Right cardiac atrium (tissue), 5 donors: Measurements from ENCODE around the gene HSDL1. TPM values are rescaled to one million over a fixed set of nuclear protein-coding genes. Genes with fewer than 3 reads are reported as not detected.

Experiments
- ATAC-seq, 2 donors: fragments of 200-7000 bp; cut with Tn5 transposase; one replicate each; pipeline versions ENCODE4 v1.8.0 to v1.9.1; 2020; ENCODE audit warnings: moderate library complexity in 2 of 2, mild to moderate bottlenecking in 1 of 2
- DNase-seq, 3 donors: peaks; one replicate each; pipeline ENCODE4 v3.0.0-alpha.2; 2020
- H3K27ac ChIP-seq: one replicate; pipeline ENCODE4 v1.5.1; 2013; ENCODE audit warnings: mild to moderate bottlenecking, low read length, control low read depth, moderate library complexity
- H3K27me3 ChIP-seq: one replicate; pipeline ENCODE4 v1.6.1; 2013; ENCODE audit not compliant: control insufficient read depth, insufficient read depth
- H3K4me1 ChIP-seq: one replicate; pipeline ENCODE4 v1.6.1; 2013; ENCODE audit warnings: low read length; ENCODE audit not compliant: control insufficient read depth, insufficient read depth
- H3K4me3 ChIP-seq: one replicate; pipeline ENCODE4 v1.5.1; 2013; ENCODE audit warnings: low read length, control low read depth
- H3K9me3 ChIP-seq: one replicate; pipeline ENCODE4 v1.6.1; 2013; ENCODE audit warnings: low read length; ENCODE audit not compliant: control insufficient read depth
- WGBS: extraction: QIAGEN DNeasy Blood & Tissue Kit; methylation state at CpG from one replicate; pipeline ENCODE4 v1.1.7; 2013; 5-methylcytosine and 5-hydroxymethylcytosine counted together
- intact Hi-C, 4 donors: fragments of 100-400 bp; cut with DNase I; formaldehyde crosslinking; loops; one replicate each; pipeline versions ENCODE4 v1.11.0 to v1.14.0; 2022 to 2023
- polyA plus RNA-seq: library from polyadenylated mRNA; stranded (reverse); fragments of 200-250 nt; gene quantifications from one replicate; pipeline ENCODE4 v1.2.3, GENCODE V29; 2013
- total RNA-seq, 4 donors: library from RNA; stranded (reverse); fragmentation: NEBNext Ultra II Directional; extraction: Animal tissue kit (Norgen Biotek cat#: 25700); gene quantifications; one replicate each; pipeline ENCODE4 v1.2.1, GENCODE V29; 2021
- donor health status: healthy with polysubstance abuse.
- donor health status: DM: no; HTN: yes; CAD: no.
- donor health status: DM: no; HTN: no; CAD: no.
- donor health status: DM: no; HTN: yes; CAD: no; lungs with severe emphysema.
- donor health status: DM: yes; HTN: yes; CAD: no.

The HSDL1 gene
- total and polyA plus RNA-seq, 5 donors, result 15.0 to 34.8 (median 23.1) TPM

- Histone ChIP-seq H3K9me3 (no peaks in the 10 kb centered on the region), H3K27me3 (no peaks in the 10 kb centered on the region), H3K4me3 (no peak overlapping the region), H3K4me1 (no peaks in the 10 kb centered on the region), H3K27ac (peak overlapping the region; percentile 30)
- ATAC-seq, result peak; percentile 28 to 56
- DNase-seq, result peak in 2 of 3 donors; percentile 57 to 78
- whole genome bisulfite sequencing, result 76% methylated on average over 15 of the region's 15 CpGs
- intact Hi-C loops, result loop anchor here in 1 of 4 donors (10.0 kb wide), 2 partner anchors 86 to 396 kb away; no protein-coding TSS in a partner anchor
Measured at GRCh38 chr16:84088695-84089395, 56.1 kb downstream of the HSDL1 start.

GRCh38 chr16:84087466-84088151 is 57.4 kb downstream of the HSDL1 start:
- Histone ChIP-seq H3K27me3 (no peaks in the 10 kb centered on the region), H3K4me1 (no peaks in the 10 kb centered on the region), H3K27ac (peak overlapping the region; percentile 28), H3K4me3 (no peak overlapping the region), H3K9me3 (no peaks in the 10 kb centered on the region)
- peak in 2 of 3 donors; percentile 26 to 32 for DNase-seq
- intact Hi-C loops, result loop anchor here in 1 of 4 donors (10.0 kb wide), 2 partner anchors 87 to 397 kb away; no protein-coding TSS in a partner anchor
- WGBS, result 72% methylated on average over 11 of the region's 11 CpGs
- ATAC-seq, result peak; percentile 9 to 38

- ATAC-seq (no peak), DNase-seq (no peak)
- intact Hi-C loops, result loop anchor here in 1 of 4 donors (10.0 kb wide), 2 partner anchors 88 to 398 kb away; no protein-coding TSS in a partner anchor
- peak overlapping the region; percentile 87 for H3K27ac ChIP-seq
- WGBS, result 65% methylated on average over 12 of the region's 12 CpGs
- H3K9me3 ChIP-seq, result no peaks in the 10 kb centered on the region
- no peak overlapping the region for H3K4me3 ChIP-seq
- no peaks in the 10 kb centered on the region for H3K4me1 ChIP-seq
- no peaks in the 10 kb centered on the region for H3K27me3 ChIP-seq
Measured at GRCh38 chr16:84087001-84087400, 58.0 kb downstream of the HSDL1 start.

GRCh38 chr16:84086341-84086740 is 58.6 kb downstream of the HSDL1 start:
- intact Hi-C loops, result loop anchor here in 1 of 4 donors (10.0 kb wide), 2 partner anchors 88 to 398 kb away; no protein-coding TSS in a partner anchor
- Histone ChIP-seq H3K9me3 (no peaks in the 10 kb centered on the region), H3K4me3 (no peak overlapping the region), H3K4me1 (no peaks in the 10 kb centered on the region), H3K27ac (peak overlapping the region; percentile 31), H3K27me3 (no peaks in the 10 kb centered on the region)
- ATAC-seq (peak; percentile 85 to 90), DNase-seq (peak; percentile 69 to 85 (median 83))
- 46% methylated on average over 11 of the region's 11 CpGs for WGBS

- ATAC-seq (no peak), DNase-seq (no peak)
- no peaks in the 10 kb centered on the region for H3K27me3 ChIP-seq
- no peaks in the 10 kb centered on the region for H3K4me1 ChIP-seq
- WGBS, result 25% methylated on average over 6 of the region's 6 CpGs
- no peaks in the 10 kb centered on the region for H3K9me3 ChIP-seq
- intact Hi-C loops, result loop anchor here in 1 of 4 donors (10.0 kb wide), 2 partner anchors 89 to 399 kb away; no protein-coding TSS in a partner anchor
- peak overlapping the region; percentile 31 for H3K27ac ChIP-seq
- H3K4me3 ChIP-seq, result no peak overlapping the region
Measured at GRCh38 chr16:84085773-84086172, 59.2 kb downstream of the HSDL1 start.

GRCh38 chr16:84085271-84085667 is 59.7 kb downstream of the HSDL1 start:
- Histone ChIP-seq H3K4me1 (peaks cover 3% of the 10 kb centered on the region), H3K9me3 (no peaks in the 10 kb centered on the region), H3K4me3 (no peak overlapping the region), H3K27ac (no peak overlapping the region), H3K27me3 (no peaks in the 10 kb centered on the region)
- ATAC-seq (no peak), DNase-seq (no peak)
- 84% methylated on average over 8 of the region's 8 CpGs for WGBS
- intact Hi-C loops, result loop anchor here in 1 of 4 donors (10.0 kb wide), 2 partner anchors 90 to 400 kb away; no protein-coding TSS in a partner anchor

GRCh38 chr16:84084570-84085270 is 60.3 kb downstream of the HSDL1 start:
- no peak overlapping the region for H3K27ac ChIP-seq
- intact Hi-C loops, result loop anchor here in 1 of 4 donors (10.0 kb wide), 2 partner anchors 90 to 400 kb away; no protein-coding TSS in a partner anchor
- WGBS, result 56% methylated on average over 11 of the region's 11 CpGs
- H3K4me1 ChIP-seq, result peaks cover 4% of the 10 kb centered on the region
- H3K4me3 ChIP-seq, result no peak overlapping the region
- no peaks in the 10 kb centered on the region for H3K9me3 ChIP-seq
- H3K27me3 ChIP-seq, result no peaks in the 10 kb centered on the region
- peak in 1 of 2 donors; percentile 24 for ATAC-seq
- DNase-seq, result peak in 2 of 3 donors; percentile 52 to 78

- intact Hi-C loops, result loop anchor here in 1 of 4 donors (10.0 kb wide), 2 partner anchors 92 to 402 kb away; no protein-coding TSS in a partner anchor
Measured at GRCh38 chr16:84082835-84083569, 62.0 kb downstream of the HSDL1 start.

GRCh38 chr16:84082110-84082509 is 62.9 kb downstream of the HSDL1 start:
- no peaks in the 10 kb centered on the region for H3K27me3 ChIP-seq
- WGBS, result 91% methylated on average over 6 of the region's 6 CpGs
- DNase-seq (no peak), ATAC-seq (no peak)
- no peak overlapping the region for H3K4me3 ChIP-seq
- H3K9me3 ChIP-seq, result no peaks in the 10 kb centered on the region
- no peak overlapping the region for H3K27ac ChIP-seq
- H3K4me1 ChIP-seq, result peaks cover 5% of the 10 kb centered on the region
- intact Hi-C loops, result loop anchor here in 1 of 4 donors (10.0 kb wide), 2 partner anchors 93 to 403 kb away; no protein-coding TSS in a partner anchor

More at GRCh38 chr16:84082835-84083569, 62.0 kb downstream of the HSDL1 start:
- ATAC-seq (no peak), DNase-seq (no peak)
- Histone ChIP-seq H3K9me3 (no peaks in the 10 kb centered on the region), H3K4me1 (peaks cover 5% of the 10 kb centered on the region), H3K27ac (no peak overlapping the region), H3K27me3 (no peaks in the 10 kb centered on the region), H3K4me3 (no peak overlapping the region)
- WGBS, result 64% methylated on average over 11 of the region's 11 CpGs

GRCh38 chr16:84081446-84081989 is 63.5 kb downstream of the HSDL1 start:
- Histone ChIP-seq H3K4me1 (peaks cover 5% of the 10 kb centered on the region), H3K27ac (no peak overlapping the region), H3K4me3 (no peak overlapping the region), H3K27me3 (no peaks in the 10 kb centered on the region), H3K9me3 (no peaks in the 10 kb centered on the region)
- DNase-seq, result no peak
- ATAC-seq, result no peak
- 86% methylated on average over 14 of the region's 14 CpGs for WGBS
- intact Hi-C loops, result loop anchor here in 1 of 4 donors (10.0 kb wide), 2 partner anchors 93 to 403 kb away; no protein-coding TSS in a partner anchor
